Left ventricle myocardium inferior (tissue), 1 donor: ENCODE measurements around the gene EFNA3. TPM values are rescaled to one million over a fixed set of nuclear protein-coding genes. Genes with fewer than 3 reads are reported as not detected.
A peak's percentile ranks its signal among the peaks of the same experiment; 100 is the strongest.

Experiments used
- DNase-seq: peaks from one replicate; pipeline ENCODE4 v3.0.0-alpha.2; 2020
- H3K27ac ChIP-seq: fragments of 200-600 bp; replicated peaks from 2 replicates; pipeline ENCODE4 v1.8.0; 2021
- H3K27me3 ChIP-seq: fragments of 200-600 bp; 2 replicates; pipeline ENCODE4 v1.8.0; 2021; ENCODE audit warnings: low read depth
- H3K36me3 ChIP-seq: fragments of 200-600 bp; 2 replicates; pipeline ENCODE4 v1.8.0; 2021
- H3K4me1 ChIP-seq: fragments of 200-600 bp; 2 replicates; pipeline ENCODE4 v1.8.0; 2021
- H3K4me3 ChIP-seq: fragments of 200-600 bp; 2 replicates; pipeline ENCODE4 v1.8.0; 2021; ENCODE audit warnings: mild to moderate bottlenecking, moderate library complexity
- H3K9me3 ChIP-seq: fragments of 200-600 bp; replicated peaks from 2 replicates; pipeline ENCODE4 v1.8.0; 2021
- CTCF ChIP-seq: fragments of 200-600 bp; IDR thresholded peaks from 2 replicates; pipeline ENCODE4 v1.8.0; 2021; ENCODE audit warnings: antibody characterized with exemption, mild to moderate bottlenecking, borderline replicate concordance
- intact Hi-C: fragments of 100-400 bp; cut with micrococcal nuclease; formaldehyde crosslinking; loops from one replicate; pipeline ENCODE4 v1.11.0; 2022
- long read RNA-seq: library from polyadenylated mRNA; unstranded; transcript quantifications from one replicate; pipeline ENCODE4 v2.0.0, GENCODE V29; 2021
- total RNA-seq: library from RNA; stranded (reverse); fragmentation: NEBNext Ultra II Directional; extraction: Animal tissue kit (Norgen Biotek cat#: 25700); gene quantifications from one replicate; pipeline ENCODE4 v1.2.1, GENCODE V29; 2021
- donor health status: DM: no; HTN: yes; CAD: no; lungs with severe emphysema.

The EFNA3 gene
- total RNA-seq: 0.71 TPM
- long read RNA-seq: 0 reads

GRCh38 chr1:155078469-155079209 is at the start of gene EFNA3:
Gene EFNA3, plus strand, starts transcription at chr1:155078837. Its CDS starts 105 bp downstream, at chr1:155078942.
- Histone ChIP-seq H3K4me3 (peak within 1 kb of the TSS; percentile 68), H3K27ac (no peak within 1 kb of the TSS), H3K4me1 (peaks cover 53% of the 10 kb centered on the region), H3K27me3 (peaks cover 50% of the 10 kb centered on the region), H3K9me3 (no peaks in the 10 kb centered on the region), H3K36me3 (no peaks in the 10 kb centered on the region)
- intact Hi-C loops: no loop called here
- DNase-seq: peak; percentile 77
- TF ChIP-seq CTCF: no peak

- TF ChIP-seq CTCF: no peak
- Histone ChIP-seq H3K36me3 (no peaks in the 10 kb centered on the region), H3K4me3 (no peak overlapping the region), H3K27ac (no peak overlapping the region), H3K4me1 (no peaks in the 10 kb centered on the region), H3K9me3 (no peaks in the 10 kb centered on the region), H3K27me3 (no peaks in the 10 kb centered on the region)
- intact Hi-C loops: no loop called here
- no peak for DNase-seq
Observed at GRCh38 chr1:155029513-155030242, 49.0 kb upstream of the EFNA3 start.

- Histone ChIP-seq H3K4me3 (no peak overlapping the region), H3K9me3 (no peaks in the 10 kb centered on the region), H3K36me3 (no peaks in the 10 kb centered on the region), H3K4me1 (no peaks in the 10 kb centered on the region), H3K27me3 (no peaks in the 10 kb centered on the region), H3K27ac (no peak overlapping the region)
- DNase-seq: no peak
- intact Hi-C loops: no loop called here
- TF ChIP-seq CTCF: no peak
Observed at GRCh38 chr1:155030243-155030795, 48.3 kb upstream of the EFNA3 start.

- Histone ChIP-seq H3K27ac (no peak overlapping the region), H3K9me3 (no peaks in the 10 kb centered on the region), H3K4me1 (no peaks in the 10 kb centered on the region), H3K36me3 (no peaks in the 10 kb centered on the region), H3K27me3 (no peaks in the 10 kb centered on the region), H3K4me3 (no peak overlapping the region)
- DNase-seq: no peak
- TF ChIP-seq CTCF: no peak
- intact Hi-C loops: no loop called here
Observed at GRCh38 chr1:155030899-155031298, 47.7 kb upstream of the EFNA3 start.

GRCh38 chr1:155032886-155033285 is 45.8 kb upstream of the EFNA3 start:
- no peak for DNase-seq
- no peak for TF ChIP-seq CTCF

More at GRCh38 chr1:155032886-155033285, 45.8 kb upstream of the EFNA3 start:
- Histone ChIP-seq H3K9me3 (no peaks in the 10 kb centered on the region), H3K27me3 (no peaks in the 10 kb centered on the region), H3K4me1 (peaks cover 4% of the 10 kb centered on the region), H3K27ac (no peak overlapping the region), H3K4me3 (no peak overlapping the region), H3K36me3 (no peaks in the 10 kb centered on the region)
- intact Hi-C loops: no loop called here
